K562 (cell line): Measurements from ENCODE around the gene LPAR5.

Experiments
- CTCF ChIP-seq, 3 experiments: IDR thresholded peaks in 2 of 3; conservative IDR thresholded peaks in 1 of 3; 2 replicates each; pipeline ENCODE4 v1.5.1; 2011 to 2012; ENCODE audit warnings: low read length in 3 of 3, mild to moderate bottlenecking in 3 of 3, control low read depth in 2 of 3, improper control_type of control experiment in 1 of 3, inconsistent platforms in 1 of 3, low read depth in 1 of 3, mixed read lengths in 1 of 3, moderate library complexity in 1 of 3; ENCODE audit not compliant: insufficient read depth in 2 of 3
- EZH2 ChIP-seq: IDR thresholded peaks from 2 replicates; pipeline ENCODE4 v1.6.1; 2012; ENCODE audit warnings: low read depth, mild to moderate bottlenecking, inconsistent platforms, low read length, borderline replicate concordance
- GATAD2A ChIP-seq: fragments of 450-650 bp; IDR thresholded peaks from 2 replicates; pipeline ENCODE4 v1.6.1; 2017
- HMGXB4 ChIP-seq: sonication (generic); formaldehyde crosslinking; IDR thresholded peaks from 2 replicates; pipeline ENCODE4 v1.8.1; 2023; ENCODE audit warnings: mild to moderate bottlenecking, missing genetic modification reagents
- POU5F1 ChIP-seq: fragments of 150-350 bp; IDR thresholded peaks from 2 replicates; pipeline ENCODE4 v1.6.1; 2014; ENCODE audit warnings: borderline replicate concordance, low read length, low read depth, mild to moderate bottlenecking; ENCODE audit not compliant: partially characterized antibody
- ZNF239 ChIP-seq: fragments of 250-450 bp; sonication (Bioruptor Pico); IDR thresholded peaks from 2 replicates; pipeline ENCODE4 v1.4.0; 2020; ENCODE audit warnings: mild to moderate bottlenecking
- ZNF324 ChIP-seq: fragments of 250-450 bp; sonication (Bioruptor Pico); IDR thresholded peaks from 2 replicates; pipeline ENCODE4 v1.4.0; 2020; ENCODE audit warnings: mild to moderate bottlenecking
- TF ChIP-seq, protein P1 (sequence below): fragments of 250-450 bp; sonication (Bioruptor Pico); IDR thresholded peaks from 2 replicates; pipeline ENCODE4 v1.8.0; 2021; ENCODE audit warnings: moderate library complexity, mild to moderate bottlenecking, inconsistent platforms

DNA sequence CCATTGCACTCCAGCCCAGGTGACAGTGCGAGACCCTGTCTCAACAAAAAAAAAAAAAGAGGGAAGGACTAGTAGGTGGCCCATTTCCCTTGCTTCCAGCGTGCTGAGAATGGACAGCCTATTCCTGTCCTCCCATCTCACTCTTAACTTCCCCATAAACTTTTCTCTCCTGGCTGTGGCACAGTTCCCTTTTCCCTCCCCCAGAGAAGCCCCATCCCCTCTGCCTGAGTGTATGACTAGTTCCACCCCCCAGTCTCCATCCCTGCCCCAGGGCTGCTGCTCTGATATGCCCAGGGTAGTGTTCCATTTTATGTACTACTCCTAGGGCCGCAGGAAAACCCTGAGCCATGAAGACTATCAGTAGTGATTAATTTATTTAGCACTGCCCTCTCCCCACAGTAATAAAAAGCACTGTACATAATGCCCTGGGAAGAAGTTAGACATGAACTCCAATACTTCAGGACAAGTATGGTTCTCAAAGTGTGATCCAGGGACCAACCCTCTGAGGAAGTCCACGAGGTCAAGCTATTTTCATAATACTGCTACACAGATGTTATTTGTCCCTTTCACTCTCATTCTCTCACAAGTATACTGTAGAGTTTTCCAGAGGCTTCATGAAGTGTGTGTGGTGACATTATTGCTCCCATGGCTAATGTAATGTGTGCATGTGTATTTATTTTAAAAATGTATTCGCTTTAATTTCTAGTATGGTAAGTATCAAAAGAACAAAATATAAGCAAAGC is 17.1 kb downstream of the LPAR5 start:
- TF ChIP-seq EZH2 (no peak), GATAD2A (no peak), POU5F1 (no peak), ZNF239 (CRISPR knock-in tag) (no peak), HMGXB4 (no peak), ZNF324 (CRISPR knock-in tag) (no peak), CTCF (IDR thresholded peaks at IDR 0.05 in 2 of 3, conservative IDR thresholded peaks at IDR 0.05 in 1 of 3; ENCODE audit: insufficient read depth in 2 of 3, low read depth in 1 of 3, low read length in 3 of 3) (no peak)
- TF ChIP-seq, protein P1, sequence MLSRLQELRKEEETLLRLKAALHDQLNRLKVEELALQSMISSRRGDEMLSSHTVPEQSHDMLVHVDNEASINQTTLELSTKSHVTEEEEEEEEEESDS (CRISPR knock-in tag): no peak
